ENCODE data around the gene RPS3A. TPM values are rescaled to one million over a fixed set of nuclear protein-coding genes. Genes with fewer than 3 reads are reported as not detected.
A peak's percentile ranks its signal among the peaks of the same experiment; 100 is the strongest.
"Not testable (repeated sequence)": the region's sequence is repeated elsewhere in the genome, so short reads cannot be mapped to it uniquely, and the experiment has no call there.

RPS3A gene
- total RNA-seq, 1 donor from 2014 or later, result 944 TPM

GRCh38 chr4:151107063-151107462 lies 7.6 kb downstream of the RPS3A start:
- DNase-seq (no peak), ATAC-seq (ENCODE audit: poor library complexity) (no peak)
- intact Hi-C loops (cut with DNase I), result no loop called here

- DNase-seq (no peak), ATAC-seq (ENCODE audit: poor library complexity) (no peak)
- intact Hi-C loops (cut with DNase I), result loop anchor here (5.0 kb wide), 1 partner anchor 252 kb away; no protein-coding TSS in a partner anchor
Observed at GRCh38 chr4:151110236-151110635, 10.8 kb downstream of the RPS3A start.

- DNase-seq (no peak), ATAC-seq (ENCODE audit: poor library complexity) (peak; percentile 76)
- intact Hi-C loops (cut with DNase I), result loop anchor here (5.0 kb wide), 1 partner anchor 248 kb away; no protein-coding TSS in a partner anchor
Observed at GRCh38 chr4:151114338-151114737, 14.9 kb downstream of the RPS3A start.

GRCh38 chr4:151114986-151115385 lies 15.6 kb downstream of the RPS3A start:
- DNase-seq (no peak), ATAC-seq (ENCODE audit: poor library complexity) (no peak)
- intact Hi-C loops (cut with DNase I), result loop anchor here (5.0 kb wide), 1 partner anchor 247 kb away; no protein-coding TSS in a partner anchor

DNA sequence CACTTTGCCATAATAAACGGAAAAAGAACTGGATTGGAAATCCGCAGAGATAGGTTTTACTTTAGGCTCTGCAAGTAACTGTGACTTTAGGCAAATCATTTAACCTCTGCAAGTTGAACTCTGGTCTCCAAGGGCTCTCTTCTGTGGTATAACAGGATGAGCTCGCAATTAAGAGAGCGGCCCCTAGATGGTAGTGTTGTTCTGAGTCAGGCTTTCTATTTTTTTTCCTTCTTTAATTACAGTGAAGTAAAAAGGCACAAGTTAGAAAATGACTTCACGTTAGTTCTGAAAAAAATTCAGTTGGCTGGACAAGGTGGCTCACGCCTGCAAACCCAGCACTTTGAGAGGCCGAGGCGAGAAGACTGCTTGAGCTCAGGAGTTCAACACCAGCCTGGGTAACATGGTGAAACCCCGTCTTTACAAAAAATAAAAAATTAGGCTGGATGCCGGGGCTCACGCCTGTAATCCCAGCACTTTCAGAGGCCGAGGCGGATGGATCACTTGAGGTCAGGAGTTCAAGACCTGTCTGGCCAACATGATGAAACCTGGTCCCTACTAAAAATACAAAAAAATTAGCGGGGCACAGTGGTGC lies 18.0 kb downstream of the RPS3A start:
- intact Hi-C loops (cut with DNase I), result no loop called here
- no peak for DNase-seq
- peak; percentile 63 for ATAC-seq (ENCODE audit: poor library complexity)

DNA sequence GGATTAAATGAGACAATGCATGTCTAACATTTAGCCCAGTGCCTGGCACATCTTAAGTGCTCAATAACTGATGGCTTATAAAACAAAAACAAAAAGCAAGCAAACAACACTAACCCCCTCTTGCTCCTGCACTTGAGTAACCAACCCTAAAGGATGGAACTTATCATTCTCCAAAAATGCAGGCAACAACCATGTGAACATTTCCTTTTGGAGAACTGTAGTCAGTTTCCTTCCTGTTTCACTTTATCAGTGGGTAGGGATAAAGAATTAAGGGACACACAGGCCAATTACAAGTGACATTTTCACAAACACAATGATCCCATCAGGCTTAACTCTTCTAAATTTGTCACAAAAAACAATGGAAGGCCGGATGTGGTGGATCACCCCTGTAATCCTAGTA lies 30.4 kb downstream of the RPS3A start:
- DNase-seq (no peak), ATAC-seq (ENCODE audit: poor library complexity) (no peak)
- intact Hi-C loops (cut with DNase I), result no loop called here

- intact Hi-C loops (cut with DNase I), result no loop called here
- ATAC-seq (ENCODE audit: poor library complexity) (no peak), DNase-seq (no peak)
Observed at GRCh38 chr4:151133311-151133710, 33.9 kb downstream of the RPS3A start.

DNA sequence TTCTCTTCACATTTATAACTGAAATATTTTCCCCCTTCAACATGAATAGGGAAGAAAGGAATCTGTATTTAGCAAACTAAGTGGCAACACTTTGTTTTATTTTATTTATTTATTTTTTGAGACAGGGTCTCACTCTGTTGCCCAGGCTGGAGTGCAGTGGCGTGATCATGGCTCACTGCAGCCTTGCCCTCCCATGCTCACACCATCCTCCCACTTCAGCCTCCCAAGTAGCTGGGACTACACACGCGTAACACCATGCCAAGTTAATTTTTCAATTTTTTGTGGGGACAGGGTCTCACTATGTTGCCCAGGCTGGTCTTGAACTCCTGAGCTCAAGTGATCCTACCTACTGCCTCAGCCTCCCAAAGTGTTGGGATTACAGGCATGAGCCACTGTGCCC lies 36.6 kb downstream of the RPS3A start:
- intact Hi-C loops (cut with DNase I); ATAC-seq (ENCODE audit: poor library complexity): not testable (repeated sequence)

DNA sequence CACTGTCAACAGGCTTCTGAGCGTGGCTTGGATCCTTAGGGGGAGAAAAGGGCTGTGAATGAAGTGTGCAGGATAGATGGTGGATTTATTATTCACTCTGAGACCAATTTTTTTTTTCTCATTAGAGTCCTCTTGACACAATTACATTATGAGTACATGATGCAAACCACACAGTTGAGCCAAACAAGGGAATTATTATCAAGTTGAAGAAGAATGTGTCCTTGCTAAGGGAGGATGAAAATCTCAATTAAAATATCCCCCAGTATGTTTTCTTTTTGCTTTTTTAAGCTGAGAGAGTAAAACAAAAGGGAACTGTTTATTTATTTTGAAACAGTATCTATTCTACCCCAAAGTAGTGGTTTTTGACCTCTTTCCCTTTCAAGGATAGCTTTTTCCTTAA lies 40.4 kb downstream of the RPS3A start:
- ATAC-seq (ENCODE audit: poor library complexity) (no peak), DNase-seq (no peak)
- intact Hi-C loops (cut with DNase I), result no loop called here

More for the DNA sequence above, 36.6 kb downstream of the RPS3A start:
- DNase-seq, result not testable (repeated sequence)

- intact Hi-C loops (cut with DNase I), result no loop called here
- DNase-seq (no peak), ATAC-seq (ENCODE audit: poor library complexity) (no peak)
Observed at GRCh38 chr4:151142758-151143157, 43.3 kb downstream of the RPS3A start.

DNA sequence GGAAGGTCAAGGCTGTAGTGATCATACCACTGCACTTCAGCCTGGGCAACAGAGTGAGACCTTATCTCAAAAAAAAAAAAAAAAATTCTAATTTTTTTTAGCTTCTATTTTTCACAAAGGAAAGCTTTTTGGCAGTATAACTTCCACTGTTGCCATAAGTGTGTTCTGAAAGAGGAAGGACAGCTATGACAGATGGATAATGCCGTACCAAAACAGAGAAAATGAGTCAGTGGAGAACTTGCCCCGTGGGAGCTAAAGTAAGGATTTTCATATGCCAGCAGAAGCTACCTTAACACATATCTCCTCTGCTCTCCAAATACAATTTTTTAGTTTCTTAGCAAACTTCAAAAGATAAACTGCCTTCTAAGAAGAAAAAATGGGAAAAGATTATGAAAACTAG lies 43.7 kb downstream of the RPS3A start:
- intact Hi-C loops (cut with DNase I), result no loop called here
- no peak for ATAC-seq (ENCODE audit: poor library complexity)
- no peak for DNase-seq

DNA sequence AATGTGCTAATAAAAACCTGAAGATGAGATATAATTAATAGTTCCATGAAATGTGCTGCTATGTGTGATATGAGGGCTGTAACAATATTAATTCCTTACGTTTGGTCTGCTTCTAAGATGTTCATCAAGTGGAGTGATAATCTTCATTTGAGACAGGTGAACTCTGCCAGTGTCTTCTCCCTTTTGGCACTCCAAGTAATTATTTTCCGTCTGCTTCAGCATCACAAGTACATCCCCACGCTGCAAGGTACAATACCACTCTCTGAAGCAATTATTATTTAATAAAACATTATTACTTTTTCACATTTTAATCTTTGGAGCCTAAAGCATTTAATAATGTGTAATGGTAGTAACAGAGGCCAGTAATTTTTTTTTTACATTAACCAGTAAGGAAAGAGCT lies 44.4 kb downstream of the RPS3A start:
- intact Hi-C loops (cut with DNase I), result no loop called here
- no peak for DNase-seq
- ATAC-seq (ENCODE audit: poor library complexity), result no peak

- DNase-seq, result no peak
- intact Hi-C loops (cut with DNase I), result no loop called here
- peak; percentile 73 for ATAC-seq (ENCODE audit: poor library complexity)
Observed at GRCh38 chr4:151144329-151145072, 45.1 kb downstream of the RPS3A start.

DNA sequence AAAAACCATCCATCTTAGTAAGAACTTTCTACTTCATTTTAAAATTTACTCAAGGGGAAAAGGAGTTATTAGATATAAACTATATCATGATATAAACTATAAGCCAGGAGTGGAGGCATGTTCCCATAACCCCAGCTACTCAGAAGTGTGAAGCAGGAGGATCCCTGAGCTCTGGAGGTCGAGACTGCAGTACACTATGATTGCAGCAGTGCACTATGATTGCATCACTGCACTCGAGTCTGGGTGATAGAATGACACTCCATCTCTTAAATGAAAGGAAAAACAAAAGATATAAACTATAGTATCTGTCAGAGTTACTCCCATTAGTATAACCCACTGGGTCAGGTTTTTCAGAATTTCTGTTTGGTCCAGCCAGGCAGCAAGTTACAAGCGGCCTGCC lies 47.6 kb downstream of the RPS3A start:
- no peak for DNase-seq
- no peak for ATAC-seq (ENCODE audit: poor library complexity)
- intact Hi-C loops (cut with DNase I), result no loop called here

GRCh38 chr4:151148261-151148660 lies 48.8 kb downstream of the RPS3A start:
- DNase-seq (no peak), ATAC-seq (ENCODE audit: poor library complexity) (no peak)
- intact Hi-C loops (cut with DNase I), result no loop called here

GRCh38 chr4:151150821-151151580 lies 51.6 kb downstream of the RPS3A start:
- ATAC-seq (ENCODE audit: poor library complexity) (no peak), DNase-seq (no peak)
- intact Hi-C loops (cut with DNase I), result no loop called here

DNA sequence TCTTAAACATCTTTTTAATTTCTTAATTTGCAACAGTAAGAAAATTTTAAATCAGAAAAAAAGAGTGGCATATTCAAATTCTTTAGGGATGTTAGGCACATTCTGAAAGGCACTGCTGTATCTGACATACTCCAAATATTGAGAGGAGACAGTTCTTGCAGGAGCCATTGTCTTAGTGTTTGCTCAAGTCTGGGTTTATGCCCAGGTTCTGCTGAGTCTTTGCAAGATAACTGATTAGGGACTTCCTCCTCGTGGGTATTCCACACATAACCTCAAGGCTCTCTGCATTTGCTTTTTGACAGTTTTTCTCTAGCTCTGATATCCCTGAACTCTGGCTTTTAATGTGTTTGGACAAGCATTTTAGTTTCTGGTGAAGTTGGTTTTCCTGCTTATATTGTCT lies 52.6 kb downstream of the RPS3A start:
- ATAC-seq (ENCODE audit: poor library complexity), result no peak
- DNase-seq, result no peak
- intact Hi-C loops (cut with DNase I), result no loop called here

DNA sequence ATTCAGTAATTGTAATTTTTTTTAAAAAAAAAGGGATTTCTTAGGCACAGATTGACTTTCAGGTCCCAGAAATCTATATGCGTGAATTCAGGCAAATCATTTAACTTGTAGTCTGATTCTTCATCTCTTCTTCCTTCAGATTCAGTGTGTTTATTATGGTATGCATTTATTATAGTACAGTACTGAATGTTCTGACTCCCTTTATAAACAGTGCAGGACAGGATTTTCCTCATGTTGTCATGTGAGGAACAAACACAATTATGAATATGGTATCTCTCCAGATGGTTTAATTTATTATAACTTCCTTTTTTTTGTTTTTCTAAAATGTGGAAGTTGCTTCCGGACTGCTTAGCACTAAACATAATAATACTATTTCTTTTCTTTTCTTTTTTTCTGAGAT lies 54.2 kb downstream of the RPS3A start:
- no peak for ATAC-seq (ENCODE audit: poor library complexity)
- intact Hi-C loops (cut with DNase I), result no loop called here
- DNase-seq, result no peak
